ENCODE data around the gene PPFIA3.

- no peak for TF ChIP-seq CTCF (conservative IDR thresholded peaks at IDR 0.05; ENCODE audit: low read depth, low read length)
- TF ChIP-seq ELK1 (IDR thresholded peaks at IDR 0.05; ENCODE audit: borderline replicate concordance, low read depth, low read length), result no peak
- TF ChIP-seq USF2 (IDR thresholded peaks at IDR 0.05; ENCODE audit: low read depth, low read length), result no peak
- TF ChIP-seq POLR2A (IDR thresholded peaks at IDR 0.05; ENCODE audit: low read depth, low read length), result no peak
- TF ChIP-seq RAD21 (IDR thresholded peaks at IDR 0.05; ENCODE audit: low read length), result no peak
- TF ChIP-seq RFX5 (IDR thresholded peaks at IDR 0.05; ENCODE audit: low read depth, low read length), result no peak
- no peak for TF ChIP-seq MAZ (IDR thresholded peaks at IDR 0.05; ENCODE audit: borderline replicate concordance, low read depth, low read length)
- no peak for TF ChIP-seq SMC3 (IDR thresholded peaks at IDR 0.05; ENCODE audit: low read depth, low read length)
- no peak for TF ChIP-seq CEBPB (IDR thresholded peaks at IDR 0.05; ENCODE audit: low read depth, low read length)
- TF ChIP-seq CHD1 (IDR thresholded peaks at IDR 0.05; ENCODE audit: low read depth, low read length), result no peak
- TF ChIP-seq BHLHE40 (IDR thresholded peaks at IDR 0.05; ENCODE audit: low read depth, low read length), result no peak
- TF ChIP-seq NFE2L2 (IDR thresholded peaks at IDR 0.05; ENCODE audit: low read depth, low read length), result no peak
- TF ChIP-seq MXI1 (IDR thresholded peaks at IDR 0.05; ENCODE audit: borderline replicate concordance, low read depth, low read length), result no peak
These were observed 81.0 kb downstream of the PPFIA3 start for GRCh38 chr19:49200238-49200862.
